ENCODE results near the gene EHBP1L1. TPM values are rescaled to one million over a fixed set of nuclear protein-coding genes. Genes with fewer than 3 reads are reported as not detected.

EHBP1L1 gene
- total and polyA plus RNA-seq, 2 of the 13 experiments (the other 11 are each of a cell fraction or from before 2014, with no cell fraction given): 8.3 to 10.6 TPM

GRCh38 chr11:65569973-65570918, 5.6 kb upstream of the EHBP1L1 start, which contains the start of gene ZNRD2 (continued):
- TF ChIP-seq ARID4A (CRISPR knock-in tag; IDR thresholded peaks at IDR 0.05; ENCODE audit: borderline replicate concordance) (peak; percentile 96), TCF7 (IDR thresholded peaks at IDR 0.05; ENCODE audit: low read depth) (0 out of 2 replicates have a peak, but pooled peaks have one; percentile 14), PRDM10 (CRISPR knock-in tag; IDR thresholded peaks at IDR 0.05; ENCODE audit: low read depth) (peak; percentile 92), ZNF7 (CRISPR knock-in tag; IDR thresholded peaks at IDR 0.05) (no peak), ZNF354B (CRISPR knock-in tag; IDR thresholded peaks at IDR 0.05) (no peak), ZBTB21 (CRISPR knock-in tag; IDR thresholded peaks at IDR 0.05) (peak; percentile 91), NKX3-1 (CRISPR knock-in tag; IDR thresholded peaks at IDR 0.05) (no peak; the same call in 1 of the 2 replicates), ZNF839 (CRISPR knock-in tag; IDR thresholded peaks at IDR 0.05; ENCODE audit: borderline replicate concordance) (peak; percentile 79; the same call in 1 of the 2 replicates), GTF2F1 (IDR thresholded peaks at IDR 0.05; ENCODE audit: low read length) (no peak), ATAD3A (CRISPR knock-in tag; IDR thresholded peaks at IDR 0.05) (no peak), CHCHD3 (CRISPR knock-in tag; IDR thresholded peaks at IDR 0.05) (no peak), ZSCAN12 (CRISPR knock-in tag; IDR thresholded peaks at IDR 0.05) (no peak; the same call in 1 of the 2 replicates), ZNF543 (CRISPR knock-in tag; IDR thresholded peaks at IDR 0.05) (peak; percentile 81), ZNF33B (CRISPR knock-in tag; IDR thresholded peaks at IDR 0.05) (peak; percentile 42; the same call in 1 of the 2 replicates), ZNF160 (CRISPR knock-in tag; IDR thresholded peaks at IDR 0.05) (no peak), PITX1 (CRISPR knock-in tag; IDR thresholded peaks at IDR 0.05) (peak; percentile 83), HDAC6 (IDR thresholded peaks at IDR 0.05; ENCODE audit: low read depth, low read length) (no peak), ZNF749 (CRISPR knock-in tag; IDR thresholded peaks at IDR 0.05; ENCODE audit: borderline replicate concordance) (peak; percentile 95)
- TF ChIP-seq, protein P1, sequence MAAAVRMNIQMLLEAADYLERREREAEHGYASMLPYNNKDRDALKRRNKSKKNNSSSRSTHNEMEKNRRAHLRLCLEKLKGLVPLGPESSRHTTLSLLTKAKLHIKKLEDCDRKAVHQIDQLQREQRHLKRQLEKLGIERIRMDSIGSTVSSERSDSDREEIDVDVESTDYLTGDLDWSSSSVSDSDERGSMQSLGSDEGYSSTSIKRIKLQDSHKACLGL (CRISPR knock-in tag; IDR thresholded peaks at IDR 0.05): peak; percentile 87

All from HepG2 (cell line).